Kidney (tissue), 14 donors: Measurements from ENCODE around the gene EEIG1. TPM values are rescaled to one million over a fixed set of nuclear protein-coding genes. Genes with fewer than 3 reads are reported as not detected.

Experiments
- DNase-seq, 5 donors: peaks; one replicate each; pipeline ENCODE4 v3.0.0-alpha.2; 2013 to 2020
- FAIRE-seq: peaks from 2 replicates; lab custom pipeline; 2012; peaks lifted over from hg19 to GRCh38; lab: Jason Lieb, UNC
- H3K27ac ChIP-seq, 2 donors: one replicate each; pipeline ENCODE4 v1.7.0; 2013; ENCODE audit warnings: low read depth in 2 of 2, low read length in 2 of 2, inconsistent platforms in 1 of 2
- H3K27me3 ChIP-seq: one replicate; pipeline ENCODE4 v1.7.1; 2013; ENCODE audit warnings: low read length, inconsistent platforms; ENCODE audit not compliant: control insufficient read depth, insufficient read depth
- H3K36me3 ChIP-seq, 3 donors: one replicate each; pipeline versions ENCODE4 v1.7.0 to v1.7.1; 2013; ENCODE audit warnings: low read length in 3 of 3, control low read depth in 1 of 3, inconsistent platforms in 1 of 3; ENCODE audit not compliant: insufficient read depth in 3 of 3, control insufficient read depth in 2 of 3
- H3K4me1 ChIP-seq, 3 donors: one replicate each; pipeline versions ENCODE4 v1.7.0 to v1.7.1; 2013; ENCODE audit warnings: low read length in 3 of 3, inconsistent platforms in 1 of 3, low read depth in 1 of 3; ENCODE audit not compliant: control insufficient read depth in 2 of 3, insufficient read depth in 2 of 3
- H3K4me3 ChIP-seq, 3 donors: one replicate each; pipeline versions ENCODE4 v1.7.0 to v1.8.1; 2013; ENCODE audit warnings: low read length in 3 of 3, control low read depth in 1 of 3, inconsistent platforms in 1 of 3
- H3K9ac ChIP-seq, 3 donors: one replicate each; pipeline versions ENCODE4 v1.7.0 to v1.7.1; 2013; ENCODE audit warnings: low read length in 3 of 3, control low read depth in 1 of 3, inconsistent platforms in 1 of 3
- H3K9me3 ChIP-seq, 3 donors: one replicate each; pipeline versions ENCODE4 v1.7.0 to v1.7.1; 2013; ENCODE audit warnings: low read length in 3 of 3, control low read depth in 1 of 3, inconsistent platforms in 1 of 3; ENCODE audit not compliant: control insufficient read depth in 2 of 3, insufficient read depth in 1 of 3
- intact Hi-C: fragments of 100-400 bp; cut with DNase I; formaldehyde crosslinking; loops from one replicate; pipeline ENCODE4 v1.11.1; 2022
- polyA plus RNA-seq: library from polyadenylated mRNA; stranded (reverse); fragments of 350-450 nt; fragmentation: Illumina TruSeq; extraction: RNeasy Lipid Tissue Mini Kit (QIAGEN cat#74804); gene quantifications from one replicate; pipeline ENCODE4 v1.2.3, GENCODE V29; 2014; ENCODE audit warnings: low read depth, low replicate concordance; ENCODE audit not compliant: insufficient read depth
- total RNA-seq: library from RNA; stranded (reverse); fragmentation: NEBNext Ultra II Directional; extraction: Animal tissue kit (Norgen Biotek cat#: 25700); gene quantifications from one replicate; pipeline ENCODE4 v1.2.1, GENCODE V29; 2021
- TF ChIP-seq, protein P1 (sequence below): IDR thresholded peaks from 3 replicates; pipeline ENCODE4 v1.5.1; 2012; ENCODE audit warnings: mild to moderate bottlenecking, moderate library complexity, borderline replicate concordance; ENCODE audit not compliant: insufficient read depth; ENCODE audit errors: extremely low read depth
- donor health status: control.
- donor health status: control.
- donor health status: control.
- donor health status: control.
- donor health status: control.
- donor health status: DM: yes; HTN: yes; CAD: no.
- donor health status: Normal renal cell carcinoma (clear cell type).

EEIG1 gene
- total and polyA plus RNA-seq, 2 donors from 2014 or later: 34.3 to 75.9 TPM

DNA sequence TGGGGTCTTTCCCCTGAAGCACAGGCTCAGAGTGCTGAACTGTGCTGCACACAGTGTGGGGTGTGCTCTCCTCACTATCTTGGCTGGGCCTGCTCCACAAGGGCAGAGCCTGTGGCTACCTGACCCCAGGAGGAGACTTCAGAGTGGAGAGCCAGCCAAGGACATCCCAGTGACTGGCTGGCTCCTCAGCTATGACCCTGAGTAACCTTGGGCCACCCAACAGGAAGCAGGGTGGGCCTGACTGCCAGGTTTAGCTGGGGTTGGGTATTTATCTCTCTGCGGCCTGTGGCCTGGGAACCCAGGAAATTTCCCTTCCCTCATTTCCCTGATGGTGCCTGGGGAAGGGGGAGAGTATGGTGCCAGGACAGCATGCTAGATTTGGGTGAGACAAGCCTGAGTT is 2.1 kb upstream of the EEIG1 start:
- no peaks in the 10 kb centered on the region for H3K36me3 ChIP-seq
- FAIRE-seq (no peak), DNase-seq (peak in 1 of 5 donors; percentile 32)
- H3K27ac ChIP-seq: no peak overlapping the region
- no peak overlapping the region for H3K9ac ChIP-seq
- no peaks in the 10 kb centered on the region for H3K9me3 ChIP-seq
- no peaks in the 10 kb centered on the region for H3K27me3 ChIP-seq
- intact Hi-C loops: no loop called here
- H3K4me3 ChIP-seq: no peak overlapping the region
- TF ChIP-seq, protein P1, sequence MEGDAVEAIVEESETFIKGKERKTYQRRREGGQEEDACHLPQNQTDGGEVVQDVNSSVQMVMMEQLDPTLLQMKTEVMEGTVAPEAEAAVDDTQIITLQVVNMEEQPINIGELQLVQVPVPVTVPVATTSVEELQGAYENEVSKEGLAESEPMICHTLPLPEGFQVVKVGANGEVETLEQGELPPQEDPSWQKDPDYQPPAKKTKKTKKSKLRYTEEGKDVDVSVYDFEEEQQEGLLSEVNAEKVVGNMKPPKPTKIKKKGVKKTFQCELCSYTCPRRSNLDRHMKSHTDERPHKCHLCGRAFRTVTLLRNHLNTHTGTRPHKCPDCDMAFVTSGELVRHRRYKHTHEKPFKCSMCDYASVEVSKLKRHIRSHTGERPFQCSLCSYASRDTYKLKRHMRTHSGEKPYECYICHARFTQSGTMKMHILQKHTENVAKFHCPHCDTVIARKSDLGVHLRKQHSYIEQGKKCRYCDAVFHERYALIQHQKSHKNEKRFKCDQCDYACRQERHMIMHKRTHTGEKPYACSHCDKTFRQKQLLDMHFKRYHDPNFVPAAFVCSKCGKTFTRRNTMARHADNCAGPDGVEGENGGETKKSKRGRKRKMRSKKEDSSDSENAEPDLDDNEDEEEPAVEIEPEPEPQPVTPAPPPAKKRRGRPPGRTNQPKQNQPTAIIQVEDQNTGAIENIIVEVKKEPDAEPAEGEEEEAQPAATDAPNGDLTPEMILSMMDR: no peak
- H3K4me1 ChIP-seq: peaks cover 3 to 22% (median 15%) of the 10 kb centered on the region in 3 donors

DNA sequence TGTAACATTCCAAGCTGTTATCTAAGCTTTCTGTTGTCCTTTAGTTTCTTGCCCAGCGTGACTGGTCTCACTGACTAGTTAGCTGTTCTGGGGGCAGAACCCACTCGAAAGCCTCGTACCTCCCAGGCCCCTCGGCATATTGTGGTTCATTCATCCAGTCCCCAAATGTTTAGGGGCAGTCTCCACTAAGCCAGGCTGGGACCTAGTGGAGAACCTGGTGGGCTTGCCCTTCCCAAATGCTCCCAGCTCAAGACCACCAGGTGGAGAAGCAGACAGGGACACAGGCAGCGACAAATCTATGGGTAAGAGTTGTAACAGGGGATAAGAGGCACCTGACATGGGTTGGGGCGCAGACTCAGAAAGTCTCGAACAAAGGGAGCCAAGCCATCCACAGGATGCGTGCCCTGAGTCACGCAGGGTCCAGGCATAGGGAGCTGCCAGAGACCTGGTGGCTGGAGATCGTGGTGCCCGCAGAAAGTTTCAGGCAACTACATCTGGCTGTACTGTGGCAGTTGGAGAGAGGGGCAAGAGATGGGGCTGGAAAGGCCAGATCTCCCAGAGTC is 851 bp upstream of the EEIG1 start:
- no peaks in the 10 kb centered on the region for H3K9me3 ChIP-seq
- H3K4me3 ChIP-seq: peak overlapping the region; percentile 56 to 76 (median 73)
- H3K4me1 ChIP-seq: peaks cover 3 to 22% (median 21%) of the 10 kb centered on the region in 3 donors
- peak overlapping the region; percentile 92 to 93 for H3K27ac ChIP-seq
- TF ChIP-seq, protein P1: no peak
- H3K9ac ChIP-seq: peak overlapping the region; percentile 45 to 97 (median 87)
- intact Hi-C loops: no loop called here
- FAIRE-seq (no peak), DNase-seq (peak in 1 of 5 donors; percentile 54)
- H3K36me3 ChIP-seq: no peaks in the 10 kb centered on the region
- H3K27me3 ChIP-seq: no peaks in the 10 kb centered on the region

DNA sequence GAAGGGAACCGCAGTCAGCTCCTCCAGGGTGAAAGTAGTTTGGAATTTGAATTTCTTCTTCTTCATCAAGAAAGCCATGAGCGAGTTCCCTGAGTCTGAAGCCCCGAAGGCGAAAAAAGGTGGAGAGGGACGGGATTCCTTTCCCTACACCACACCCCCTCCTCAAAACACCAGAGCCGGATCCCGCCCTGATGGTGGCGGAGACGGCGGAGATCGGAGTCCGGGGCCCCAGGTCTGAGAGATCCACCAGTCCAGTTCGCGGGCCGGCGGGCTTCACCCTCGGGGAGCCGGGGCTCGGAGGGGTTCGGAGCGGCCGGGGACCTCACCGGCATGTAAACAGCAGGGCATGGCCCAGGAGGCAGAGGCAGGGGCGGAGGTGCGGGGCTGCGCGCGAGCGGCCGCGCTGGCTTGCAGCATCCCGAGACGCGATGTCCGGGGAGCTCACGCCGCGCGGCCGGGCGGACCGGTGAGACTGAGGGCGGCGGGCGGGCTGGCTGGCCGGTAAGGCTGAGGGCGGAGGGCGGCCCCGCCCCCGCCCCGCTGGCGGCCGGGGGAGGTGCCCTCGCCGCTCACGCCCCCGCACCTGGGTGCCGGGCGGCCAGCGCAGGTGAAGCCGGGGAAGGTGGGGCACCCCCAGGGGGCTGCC is 606 bp downstream of the EEIG1 start:
- TF ChIP-seq, protein P1: no peak
- Histone ChIP-seq H3K4me1 (peaks cover 3 to 36% (median 35%) of the 10 kb centered on the region in 3 donors), H3K9ac (peak overlapping the region; percentile 57 to 88 (median 83)), H3K27ac (peak overlapping the region; percentile 85 to 91), H3K4me3 (peak overlapping the region; percentile 71 to 95 (median 80)), H3K9me3 (no peaks in the 10 kb centered on the region), H3K27me3 (no peaks in the 10 kb centered on the region), H3K36me3 (no peaks in the 10 kb centered on the region)
- FAIRE-seq (no peak), DNase-seq (peak in 4 of 5 donors; percentile 43 to 88 (median 71))
- intact Hi-C loops: no loop called here
